ENCODE measurements around the gene AHNAK. TPM values are rescaled to one million over a fixed set of nuclear protein-coding genes. Genes with fewer than 3 reads are reported as not detected.

AHNAK gene
- total and polyA plus RNA-seq, 8 donors, result 176 to 636 (median 219) TPM

DNA sequence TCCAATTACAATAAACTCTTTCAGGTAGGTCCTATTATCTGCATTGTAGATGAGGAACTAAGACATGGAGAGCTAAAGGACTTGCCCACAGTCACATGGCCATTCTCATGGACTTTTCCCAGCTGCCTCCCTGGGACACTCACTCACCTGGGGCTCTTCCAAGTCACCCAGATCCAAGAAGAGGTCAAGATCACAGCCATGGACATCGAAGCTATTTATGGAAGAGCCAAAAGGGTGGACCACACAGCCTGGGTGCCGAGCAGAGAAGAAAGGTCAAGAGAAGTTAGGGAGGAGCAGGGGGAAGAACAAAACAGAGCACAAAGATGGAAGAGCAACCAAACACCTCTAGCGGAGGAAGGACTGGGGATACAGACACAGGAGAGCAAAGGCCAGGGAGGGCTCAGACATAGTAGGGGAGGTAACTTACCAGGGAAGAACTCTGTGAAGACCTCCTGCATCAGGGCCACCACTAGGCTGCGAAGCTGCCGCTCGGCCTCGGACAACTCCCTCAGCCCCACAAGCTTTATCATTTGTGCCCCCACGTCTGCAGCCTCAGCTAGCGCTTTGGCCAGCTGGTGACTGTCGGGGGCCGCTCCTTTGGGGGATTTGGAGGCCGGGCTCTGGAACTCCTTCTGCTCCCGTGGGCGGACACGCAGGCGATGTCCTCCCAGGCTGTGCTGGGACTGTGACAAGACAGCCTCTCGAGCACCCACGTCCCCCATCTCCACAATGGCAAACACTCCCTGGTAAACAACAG lies 34.5 kb upstream of the AHNAK start:
- Histone ChIP-seq H3K9me3 (no peaks in the 10 kb centered on the region), H3K4me3 (no peak overlapping the region), H3K36me3 (peaks cover 0 to 78% of the 10 kb centered on the region in 2 donors), H3K27ac (no peak overlapping the region), H3K27me3 (no peaks in the 10 kb centered on the region), H3K4me1 (peaks cover 0 to 14% of the 10 kb centered on the region in 2 donors)
- TF ChIP-seq, protein P1, sequence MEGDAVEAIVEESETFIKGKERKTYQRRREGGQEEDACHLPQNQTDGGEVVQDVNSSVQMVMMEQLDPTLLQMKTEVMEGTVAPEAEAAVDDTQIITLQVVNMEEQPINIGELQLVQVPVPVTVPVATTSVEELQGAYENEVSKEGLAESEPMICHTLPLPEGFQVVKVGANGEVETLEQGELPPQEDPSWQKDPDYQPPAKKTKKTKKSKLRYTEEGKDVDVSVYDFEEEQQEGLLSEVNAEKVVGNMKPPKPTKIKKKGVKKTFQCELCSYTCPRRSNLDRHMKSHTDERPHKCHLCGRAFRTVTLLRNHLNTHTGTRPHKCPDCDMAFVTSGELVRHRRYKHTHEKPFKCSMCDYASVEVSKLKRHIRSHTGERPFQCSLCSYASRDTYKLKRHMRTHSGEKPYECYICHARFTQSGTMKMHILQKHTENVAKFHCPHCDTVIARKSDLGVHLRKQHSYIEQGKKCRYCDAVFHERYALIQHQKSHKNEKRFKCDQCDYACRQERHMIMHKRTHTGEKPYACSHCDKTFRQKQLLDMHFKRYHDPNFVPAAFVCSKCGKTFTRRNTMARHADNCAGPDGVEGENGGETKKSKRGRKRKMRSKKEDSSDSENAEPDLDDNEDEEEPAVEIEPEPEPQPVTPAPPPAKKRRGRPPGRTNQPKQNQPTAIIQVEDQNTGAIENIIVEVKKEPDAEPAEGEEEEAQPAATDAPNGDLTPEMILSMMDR (IDR thresholded peaks at IDR 0.05), result no peak
- DNase-seq (no peak), ATAC-seq (no peak)
- intact Hi-C loops (cut with DNase I), result no loop called here

DNA sequence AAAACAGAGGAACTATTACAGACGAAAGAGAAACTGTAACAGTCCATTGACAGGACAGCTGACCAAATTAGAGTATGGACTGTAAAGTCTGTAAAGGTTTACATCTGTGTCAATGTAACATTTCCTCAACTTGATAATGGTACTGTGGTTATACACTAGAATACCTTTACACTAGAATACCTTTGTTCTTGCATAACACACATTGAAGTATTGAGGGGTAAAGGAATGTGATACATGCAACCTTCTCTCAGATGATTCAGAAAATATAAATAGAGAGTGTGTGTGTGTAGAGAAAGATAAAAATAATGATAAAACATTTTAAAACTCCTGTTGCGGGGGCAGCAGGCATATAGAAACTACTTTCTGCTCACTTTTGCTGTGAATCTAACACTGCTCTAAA lies 32.6 kb upstream of the AHNAK start:
- peaks cover 0 to 62% of the 10 kb centered on the region in 2 donors for H3K36me3 ChIP-seq
- no peak overlapping the region for H3K27ac ChIP-seq
- TF ChIP-seq, protein P1 (IDR thresholded peaks at IDR 0.05), result no peak

DNA sequence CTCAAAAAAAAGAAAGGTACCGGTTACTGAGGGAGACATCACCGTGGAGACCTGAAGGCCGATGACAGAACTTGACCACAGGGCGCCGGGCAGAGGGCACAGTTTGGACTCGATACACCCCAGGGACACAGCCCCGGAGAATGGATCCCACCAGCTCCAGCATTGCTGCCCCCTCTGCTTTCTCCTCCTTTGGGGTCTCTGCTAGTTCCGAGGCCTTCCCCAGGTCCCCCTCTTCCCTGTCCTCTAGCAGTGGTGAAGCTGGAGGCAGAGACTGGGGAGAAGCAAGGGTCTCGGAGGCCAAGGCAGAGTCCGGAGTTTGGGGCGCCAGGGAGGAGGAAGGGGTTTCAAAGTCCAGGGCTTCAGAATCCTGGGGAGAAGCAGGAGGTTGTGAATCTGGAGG lies 31.9 kb upstream of the AHNAK start:
- TF ChIP-seq, protein P1 (IDR thresholded peaks at IDR 0.05), result no peak
- Histone ChIP-seq H3K36me3 (peaks cover 0 to 62% of the 10 kb centered on the region in 2 donors), H3K27me3 (no peaks in the 10 kb centered on the region), H3K27ac (peak overlapping the region in 1 of 2 donors; percentile 88), H3K4me1 (peaks cover 4 to 34% of the 10 kb centered on the region in 2 donors), H3K9me3 (no peaks in the 10 kb centered on the region), H3K4me3 (no peak overlapping the region)
- DNase-seq (no peak), ATAC-seq (no peak)
- intact Hi-C loops (cut with DNase I), result no loop called here

More for the DNA sequence above, 32.6 kb upstream of the AHNAK start:
- intact Hi-C loops (cut with DNase I), result no loop called here
- Histone ChIP-seq H3K4me1 (peaks cover 4 to 32% of the 10 kb centered on the region in 2 donors), H3K4me3 (no peak overlapping the region), H3K27me3 (no peaks in the 10 kb centered on the region), H3K9me3 (no peaks in the 10 kb centered on the region)
- no peak for DNase-seq
- ATAC-seq, result no peak

DNA sequence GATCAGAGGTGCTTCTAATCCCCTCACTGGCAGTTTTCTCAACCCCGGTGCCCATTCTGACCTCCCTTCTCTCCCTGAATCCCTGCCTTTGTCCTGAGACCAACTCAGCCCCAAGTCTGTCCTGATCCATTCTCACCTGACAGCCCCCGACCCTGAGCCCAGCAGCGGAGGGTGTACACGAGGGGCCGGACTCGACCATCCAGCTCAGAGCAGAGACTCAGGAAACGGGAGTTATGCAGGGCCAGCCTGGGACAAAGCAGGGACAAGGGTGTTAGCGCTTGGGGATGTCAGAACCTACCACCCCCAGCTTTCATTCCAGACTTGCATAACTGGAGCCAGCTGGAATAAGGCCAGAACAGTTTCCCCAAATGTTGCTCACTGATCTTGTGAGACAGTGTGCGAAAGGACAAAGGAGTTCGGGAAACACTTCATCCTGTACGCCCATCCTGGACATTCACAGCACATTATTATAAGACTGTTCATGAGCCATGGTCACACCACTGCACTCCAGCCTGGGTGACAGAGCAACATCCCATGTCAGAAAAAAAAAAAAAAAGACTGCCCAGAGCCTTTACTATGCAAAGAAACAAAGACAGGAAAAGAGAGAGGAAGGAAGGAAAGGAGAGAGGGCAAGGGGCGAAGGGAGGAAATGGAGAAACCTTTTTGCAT lies 30.6 kb upstream of the AHNAK start:
- TF ChIP-seq, protein P1 (IDR thresholded peaks at IDR 0.05), result no peak
- H3K4me3 ChIP-seq, result no peak overlapping the region
- DNase-seq (peak in 1 of 4 donors; percentile 48), ATAC-seq (no peak)
- no peaks in the 10 kb centered on the region for H3K9me3 ChIP-seq
- H3K36me3 ChIP-seq, result peaks cover under 1 to 64% of the 10 kb centered on the region in 2 donors
- H3K27me3 ChIP-seq, result no peaks in the 10 kb centered on the region
- peaks cover 11 to 43% of the 10 kb centered on the region in 2 donors for H3K4me1 ChIP-seq
- intact Hi-C loops (cut with DNase I), result no loop called here
- H3K27ac ChIP-seq, result peak overlapping the region; percentile 69 to 88

DNA sequence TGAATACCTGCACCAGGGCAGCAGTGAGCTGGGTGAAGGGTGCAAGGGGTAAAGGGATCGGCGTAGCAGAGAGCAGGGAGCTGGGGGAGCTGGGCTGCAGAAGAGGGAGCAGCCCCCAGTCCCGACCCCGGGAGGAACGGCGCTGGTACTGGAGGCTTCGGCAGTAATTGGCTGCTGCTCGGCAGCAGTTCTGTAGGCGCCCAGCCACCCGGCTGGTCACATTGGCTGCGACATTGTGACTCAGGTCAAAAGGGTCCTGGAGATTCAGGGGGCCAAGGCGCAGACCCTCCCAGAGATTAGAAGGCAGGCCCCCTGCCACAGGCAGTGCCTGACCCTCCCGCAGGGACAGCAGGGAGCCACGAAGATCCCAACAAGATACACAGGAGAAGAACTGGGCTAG lies 29.2 kb upstream of the AHNAK start:
- H3K4me1 ChIP-seq, result peaks cover 18 to 56% of the 10 kb centered on the region in 2 donors
- H3K27me3 ChIP-seq, result no peaks in the 10 kb centered on the region
- TF ChIP-seq, protein P1 (IDR thresholded peaks at IDR 0.05), result no peak
- H3K36me3 ChIP-seq, result peaks cover 5 to 64% of the 10 kb centered on the region in 2 donors
- intact Hi-C loops (cut with DNase I), result no loop called here
- H3K27ac ChIP-seq, result peak overlapping the region; percentile 88 to 95
- DNase-seq, result no peak
- H3K9me3 ChIP-seq, result no peaks in the 10 kb centered on the region
- ATAC-seq, result no peak
- peak overlapping the region in 1 of 2 donors; percentile 68 for H3K4me3 ChIP-seq

All from left lung (tissue), 10 donors.